ENCODE data around the gene CTSD.

Gene CTSD

DNA sequence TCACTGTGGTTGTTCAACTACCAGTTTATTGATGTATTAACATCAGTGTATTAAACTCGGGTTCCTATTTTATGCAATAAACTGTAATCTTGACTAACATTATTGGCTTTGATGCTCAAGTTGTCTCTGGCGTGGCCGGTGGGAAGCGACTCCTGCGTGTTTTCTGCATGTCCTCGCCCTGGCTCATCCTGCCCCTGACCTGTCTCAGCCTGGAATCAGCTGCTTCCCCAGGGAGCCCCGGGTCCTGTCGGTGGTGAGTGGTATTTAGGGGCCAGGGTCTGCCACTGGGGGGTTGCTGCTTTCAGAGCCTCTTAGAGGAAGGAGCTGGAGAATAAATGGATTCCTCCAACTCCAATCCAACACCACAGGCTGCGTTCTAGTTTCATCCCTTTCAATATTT, 35.9 kb downstream of the CTSD start:
- FAIRE-seq: no peak

- no peak for FAIRE-seq
Observed at GRCh38 chr11:1727096-1727690, 36.5 kb downstream of the CTSD start.

DNA sequence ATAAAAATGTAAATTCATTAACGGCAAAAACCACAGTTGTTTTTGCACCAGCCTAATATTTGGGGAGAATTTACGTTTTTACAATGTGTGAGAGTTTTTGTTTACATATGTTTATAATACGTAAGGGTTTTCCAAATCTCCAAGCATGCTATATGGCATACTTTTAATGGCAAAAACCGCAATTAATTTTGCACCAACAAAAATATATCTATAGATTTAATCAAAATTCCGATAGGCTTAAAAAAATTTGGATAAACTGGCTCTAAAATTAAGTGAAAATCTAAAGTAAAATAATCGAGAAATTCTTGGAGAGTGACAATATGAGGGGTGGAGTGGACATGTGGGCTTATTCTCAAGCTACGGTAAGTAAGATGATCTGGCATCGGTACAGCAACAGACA, 43.9 kb downstream of the CTSD start:
- no peak for FAIRE-seq

- FAIRE-seq: no peak
Observed at GRCh38 chr11:1718326-1718725, 45.4 kb downstream of the CTSD start.

GRCh38 chr11:1717745-1718144, 46.0 kb downstream of the CTSD start:
- no peak for FAIRE-seq

GRCh38 chr11:1714908-1715885, 48.5 kb downstream of the CTSD start:
- FAIRE-seq: no peak

DNA sequence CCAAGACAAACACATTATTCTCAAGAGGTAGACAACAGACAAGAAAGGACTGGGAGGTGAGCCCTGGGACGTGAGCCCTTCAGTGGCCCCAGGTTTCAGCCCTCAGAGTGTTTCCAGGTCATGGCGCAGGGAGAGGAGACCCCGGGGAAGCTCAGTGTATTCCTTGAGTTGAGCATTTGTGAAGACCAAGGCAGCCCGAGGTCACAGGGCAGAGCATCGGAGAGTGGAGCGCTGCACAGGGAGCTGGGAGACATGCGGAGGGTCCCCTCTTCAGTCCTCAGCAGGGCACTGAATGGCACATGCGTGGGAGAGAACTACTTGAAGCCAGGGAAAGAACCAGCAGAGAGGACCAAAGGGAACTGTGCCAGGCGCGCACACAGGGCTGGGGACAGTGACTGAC, 55.0 kb downstream of the CTSD start:
- FAIRE-seq: no peak

GRCh38 chr11:1707751-1708150, 56.0 kb downstream of the CTSD start:
- no peak for FAIRE-seq

DNA sequence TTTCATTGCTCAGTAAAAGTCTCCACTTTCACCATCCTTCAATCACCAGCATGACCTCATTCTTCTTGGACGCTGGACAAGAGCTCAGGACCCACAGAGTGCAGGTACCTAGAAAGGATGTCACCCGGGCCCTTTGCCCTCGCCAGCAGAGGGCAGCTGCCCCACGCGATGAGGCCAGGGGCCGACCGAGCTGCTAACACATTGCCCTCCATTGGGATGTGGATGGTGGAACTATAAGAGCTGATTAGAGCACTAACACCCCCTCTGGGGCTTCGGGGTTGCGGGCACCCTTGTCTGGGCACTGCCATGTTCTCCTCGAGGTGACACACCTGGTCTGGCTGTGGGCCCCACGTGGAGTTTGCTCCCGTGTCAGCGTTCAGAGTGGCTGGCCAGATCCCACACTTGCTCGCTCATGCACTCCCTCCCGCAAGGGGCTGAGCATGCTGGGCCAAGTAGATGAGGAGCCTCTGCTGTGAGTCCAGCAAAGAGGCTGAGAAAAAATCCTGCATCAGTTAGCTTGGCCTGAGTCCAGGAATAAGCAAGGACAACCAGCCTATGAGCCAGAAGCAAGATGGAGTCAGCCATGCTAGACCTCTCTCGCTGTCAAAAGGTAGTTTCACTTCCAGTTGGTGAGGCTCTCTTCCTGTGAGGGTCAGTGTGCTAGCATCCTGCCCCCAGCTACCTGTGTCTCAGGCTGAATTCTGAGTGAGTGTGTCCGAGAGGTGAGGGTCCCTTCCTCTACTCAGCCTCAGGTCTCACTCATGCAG, 56.9 kb downstream of the CTSD start:
- FAIRE-seq: no peak

- FAIRE-seq: no peak
Observed at GRCh38 chr11:1705126-1706052, 58.3 kb downstream of the CTSD start.

GRCh38 chr11:1703146-1703545, 60.6 kb downstream of the CTSD start:
- FAIRE-seq: no peak
